T-helper 9 cell (primary cell): ENCODE results near the gene IPO9.
"Not testable (repeated sequence)": the region's sequence is repeated elsewhere in the genome, so short reads cannot be mapped to it uniquely, and the experiment has no call there.

Source experiments
- DNase-seq: peaks from one replicate; pipeline ENCODE4 v3.0.0-alpha.2; 2020

IPO9 gene

GRCh38 chr1:201850053-201850397, 21.1 kb downstream of the IPO9 start:
- no peak for DNase-seq

GRCh38 chr1:201851949-201852348, 23.0 kb downstream of the IPO9 start:
- DNase-seq: no peak

GRCh38 chr1:201856722-201857121, 27.8 kb downstream of the IPO9 start:
- DNase-seq: not testable (repeated sequence)

GRCh38 chr1:201859424-201859823, 30.5 kb downstream of the IPO9 start:
- no peak for DNase-seq

- DNase-seq: no peak
Measured at GRCh38 chr1:201861448-201861847, 32.5 kb downstream of the IPO9 start.

GRCh38 chr1:201870397-201870796, 41.4 kb downstream of the IPO9 start:
- DNase-seq: no peak

GRCh38 chr1:201874672-201875071, 45.7 kb downstream of the IPO9 start:
- DNase-seq: no peak

GRCh38 chr1:201876148-201876818, 47.3 kb downstream of the IPO9 start:
- no peak for DNase-seq

GRCh38 chr1:201877877-201878401, 49.0 kb downstream of the IPO9 start:
- DNase-seq: no peak

- DNase-seq: no peak
Measured at GRCh38 chr1:201880928-201881571, 52.1 kb downstream of the IPO9 start.

- DNase-seq: no peak
Measured at GRCh38 chr1:201881617-201882016, 52.7 kb downstream of the IPO9 start.

- DNase-seq: no peak
Measured at GRCh38 chr1:201882665-201883132, 53.7 kb downstream of the IPO9 start.

- no peak for DNase-seq
Measured at GRCh38 chr1:201883266-201883665, 54.3 kb downstream of the IPO9 start.

GRCh38 chr1:201883786-201884185, 54.8 kb downstream of the IPO9 start:
- DNase-seq: no peak

- DNase-seq: no peak
Measured at GRCh38 chr1:201884425-201884824, 55.5 kb downstream of the IPO9 start.

- no peak for DNase-seq
Measured at GRCh38 chr1:201885531-201886075, 56.6 kb downstream of the IPO9 start.

GRCh38 chr1:201886103-201886885, 57.3 kb downstream of the IPO9 start:
- no peak for DNase-seq

GRCh38 chr1:201887116-201887866, 58.3 kb downstream of the IPO9 start:
- no peak for DNase-seq

GRCh38 chr1:201888282-201889089, 59.5 kb downstream of the IPO9 start, which contains the start of gene SHISA4:
TSS of gene SHISA4 (plus strand) at chr1:201888898. CDS start at chr1:201888995, 97 bp downstream.
- DNase-seq: no peak

GRCh38 chr1:201889090-201889968, 60.4 kb downstream of the IPO9 start:
- DNase-seq: no peak
